Adipose tissue (tissue), 3 donors: ENCODE results near the gene MCMBP. TPM values are rescaled to one million over a fixed set of nuclear protein-coding genes. Genes with fewer than 3 reads are reported as not detected.
"Not testable (repeated sequence)": the region's sequence is repeated elsewhere in the genome, so short reads cannot be mapped to it uniquely, and the experiment has no call there.

Experiments
- H3K27ac ChIP-seq: one replicate; pipeline ENCODE4 v1.5.1; 2013; ENCODE audit warnings: low read depth, low read length
- WGBS, 3 donors: extraction: QIAGEN DNeasy Blood & Tissue Kit; methylation state at CpG; one replicate each; pipeline ENCODE4 v1.1.7; 2013; 5-methylcytosine and 5-hydroxymethylcytosine counted together
- polyA plus RNA-seq, 3 donors: library from polyadenylated mRNA; stranded (reverse); fragments of 200-250 nt; gene quantifications; one replicate each; pipeline ENCODE4 v1.2.3, GENCODE V29; 2013
- donor health status: healthy with polysubstance abuse.
- donor health status: Bipolar disorder and iron deficiency.
- donor health status: healthy.

MCMBP gene
- polyA plus RNA-seq, 3 donors, result 16.2 to 42.5 (median 31.0) TPM

- WGBS, 3 donors, result 48 to 66% (median 56%) methylated on average over 3 of the region's 3 CpGs
Measured at GRCh38 chr10:119888715-119889114, 16.1 kb upstream of the MCMBP start.

GRCh38 chr10:119886070-119886469 is 13.4 kb upstream of the MCMBP start:
- WGBS, 3 donors, result 76 to 88% (median 81%) methylated on average over 6 of the region's 6 CpGs

More at GRCh38 chr10:119888715-119889114, 16.1 kb upstream of the MCMBP start:
- H3K27ac ChIP-seq, result not testable (repeated sequence)

GRCh38 chr10:119883901-119884611 is 11.4 kb upstream of the MCMBP start:
- WGBS, 3 donors, result 78% methylated on average over 11 of the region's 11 CpGs
- H3K27ac ChIP-seq, result not testable (repeated sequence)

More at GRCh38 chr10:119886070-119886469, 13.4 kb upstream of the MCMBP start:
- H3K27ac ChIP-seq, result not testable (repeated sequence)

- no peak overlapping the region for H3K27ac ChIP-seq
- WGBS, 3 donors, result 61 to 78% (median 73%) methylated on average over 2 of the region's 2 CpGs
Measured at GRCh38 chr10:119878524-119878923, 5.9 kb upstream of the MCMBP start.

- WGBS, 3 donors, result 0 to 1% (median 0%) methylated on average over 66 to 75 of the region's 75 CpGs
Measured at GRCh38 chr10:119872860-119873681, 428 bp upstream of the MCMBP start.

GRCh38 chr10:119871881-119872609 is 598 bp downstream of the MCMBP start:
- peak overlapping the region; percentile 84 for H3K27ac ChIP-seq
- WGBS, 3 donors, result 0 to 1% (median 0%) methylated on average over 49 to 56 of the region's 56 CpGs

More at GRCh38 chr10:119872860-119873681, 428 bp upstream of the MCMBP start:
- no peak overlapping the region for H3K27ac ChIP-seq

GRCh38 chr10:119869398-119869797 is 3.2 kb downstream of the MCMBP start:
- H3K27ac ChIP-seq, result not testable (repeated sequence)
- WGBS, 3 donors, result 83 to 89% (median 88%) methylated on average over 4 of the region's 4 CpGs

GRCh38 chr10:119867317-119867716 is 5.3 kb downstream of the MCMBP start:
- WGBS, 3 donors, result 68 to 81% (median 79%) methylated on average over 7 of the region's 7 CpGs
- H3K27ac ChIP-seq, result no peak overlapping the region

- WGBS, 3 donors, result 90 to 96% (median 94%) methylated on average over 6 of the region's 6 CpGs
- H3K27ac ChIP-seq, result no peak overlapping the region
Measured at GRCh38 chr10:119865699-119866240, 6.9 kb downstream of the MCMBP start.

- WGBS, 3 donors, result 39 to 90% (median 50%) methylated on average over 3 to 4 of the region's 4 CpGs
- no peak overlapping the region for H3K27ac ChIP-seq
Measured at GRCh38 chr10:119863951-119864565, 8.6 kb downstream of the MCMBP start.

GRCh38 chr10:119862524-119862923 is 10.1 kb downstream of the MCMBP start:
- WGBS, 3 donors, result 69 to 81% (median 73%) methylated on average over 1 of the region's 1 CpG

GRCh38 chr10:119860866-119861607 is 11.6 kb downstream of the MCMBP start:
- 74 to 79% (median 77%) methylated on average over 7 of the region's 7 CpGs for WGBS, 3 donors
- no peak overlapping the region for H3K27ac ChIP-seq

More at GRCh38 chr10:119862524-119862923, 10.1 kb downstream of the MCMBP start:
- no peak overlapping the region for H3K27ac ChIP-seq

- no peak overlapping the region for H3K27ac ChIP-seq
- WGBS, 3 donors, result 61 to 77% (median 77%) methylated on average over 1 of the region's 1 CpG
Measured at GRCh38 chr10:119859420-119860258, 13.0 kb downstream of the MCMBP start.

GRCh38 chr10:119858063-119858462 is 14.6 kb downstream of the MCMBP start:
- no peak overlapping the region for H3K27ac ChIP-seq
- 56 to 70% (median 57%) methylated on average over 1 of the region's 1 CpG for WGBS, 3 donors

- no peak overlapping the region for H3K27ac ChIP-seq
- 64 to 70% (median 70%) methylated on average over 1 of the region's 1 CpG for WGBS, 3 donors
Measured at GRCh38 chr10:119853574-119853973, 19.1 kb downstream of the MCMBP start.

- H3K27ac ChIP-seq, result no peak overlapping the region
- 76 to 97% (median 96%) methylated on average over 6 of the region's 6 CpGs for WGBS, 3 donors
Measured at GRCh38 chr10:119852822-119853221, 19.8 kb downstream of the MCMBP start.

- 94 to 97% (median 96%) methylated on average over 6 of the region's 6 CpGs for WGBS, 3 donors
Measured at GRCh38 chr10:119852277-119852676, 20.4 kb downstream of the MCMBP start.

More at GRCh38 chr10:119852277-119852676, 20.4 kb downstream of the MCMBP start:
- H3K27ac ChIP-seq, result no peak overlapping the region
